ENCODE data around the gene RNLS.

RNLS gene

GRCh38 chr10:88500656-88501055 is 82.5 kb downstream of the RNLS start:
- TF ChIP-seq CTCF (IDR thresholded peaks at IDR 0.05; ENCODE audit: low read depth, low read length, missing control alignments): no peak
- H3K4me3 ChIP-seq (ENCODE audit: low read depth, low read length): no peak overlapping the region
- DNase-seq (ENCODE audit: low read depth): no peak

- TF ChIP-seq CTCF (IDR thresholded peaks at IDR 0.05; ENCODE audit: low read depth, low read length, missing control alignments): no peak
- no peak for DNase-seq (ENCODE audit: low read depth)
Measured at GRCh38 chr10:88499569-88500470, 83.3 kb downstream of the RNLS start.

GRCh38 chr10:88497913-88498312 is 85.2 kb downstream of the RNLS start:
- H3K4me3 ChIP-seq (ENCODE audit: low read depth, low read length): no peak overlapping the region
- TF ChIP-seq CTCF (IDR thresholded peaks at IDR 0.05; ENCODE audit: low read depth, low read length, missing control alignments): no peak
- no peak for DNase-seq (ENCODE audit: low read depth)

More at GRCh38 chr10:88499569-88500470, 83.3 kb downstream of the RNLS start:
- no peak overlapping the region for H3K4me3 ChIP-seq (ENCODE audit: low read depth, low read length)

GRCh38 chr10:88494537-88494936 is 88.6 kb downstream of the RNLS start:
- H3K4me3 ChIP-seq (ENCODE audit: low read depth, low read length): no peak overlapping the region
- DNase-seq (ENCODE audit: low read depth): no peak
- TF ChIP-seq CTCF (IDR thresholded peaks at IDR 0.05; ENCODE audit: low read depth, low read length, missing control alignments): no peak

- H3K4me3 ChIP-seq (ENCODE audit: low read depth, low read length): no peak overlapping the region
- DNase-seq (ENCODE audit: low read depth): no peak
- no peak for TF ChIP-seq CTCF (IDR thresholded peaks at IDR 0.05; ENCODE audit: low read depth, low read length, missing control alignments)
Measured at GRCh38 chr10:88493691-88494483, 89.2 kb downstream of the RNLS start.

- no peak for DNase-seq (ENCODE audit: low read depth)
- TF ChIP-seq CTCF (IDR thresholded peaks at IDR 0.05; ENCODE audit: low read depth, low read length, missing control alignments): no peak
- no peak overlapping the region for H3K4me3 ChIP-seq (ENCODE audit: low read depth, low read length)
Measured at GRCh38 chr10:88491314-88491713, 91.8 kb downstream of the RNLS start.

Data from GM12864 (cell line).